HepG2 (cell line): ENCODE results near the gene IGFBP6. TPM values are rescaled to one million over a fixed set of nuclear protein-coding genes. Genes with fewer than 3 reads are reported as not detected.

ENCODE experiments used
- EZH2 ChIP-seq: conservative IDR thresholded peaks from 2 replicates; pipeline ENCODE4 v1.6.1; 2012; ENCODE audit warnings: mild to moderate bottlenecking, low read depth, low read length, moderate library complexity
- MAFF ChIP-seq: IDR thresholded peaks from 2 replicates; pipeline ENCODE4 v1.6.1; 2011; ENCODE audit warnings: low read depth, low read length, improper control_type of control experiment
- MAFK ChIP-seq, 2 experiments: IDR thresholded peaks in 1 of 2; conservative IDR thresholded peaks in 1 of 2; 2 replicates each; pipeline ENCODE4 v1.6.1; 2011; ENCODE audit warnings: improper control_type of control experiment in 2 of 2, low read length in 2 of 2
- NCOA1 ChIP-seq: sonication (generic); formaldehyde crosslinking; IDR thresholded peaks from 2 replicates; pipeline ENCODE4 v1.9.0; 2021; ENCODE audit warnings: missing genetic modification reagents
- NFIC ChIP-seq: IDR thresholded peaks from 2 replicates; pipeline ENCODE4 v1.6.1; 2012; ENCODE audit warnings: mild to moderate bottlenecking, low read length, inconsistent platforms
- NR1H2 ChIP-seq: sonication (generic); formaldehyde crosslinking; IDR thresholded peaks from 2 replicates; pipeline ENCODE4 v1.8.1; 2022; ENCODE audit warnings: low read depth, missing genetic modification reagents, borderline replicate concordance
- PHF5A ChIP-seq: IDR thresholded peaks from one replicate; pipeline ENCODE4 v1.6.1; 2018; ENCODE audit warnings: low read depth, missing genetic modification reagents; ENCODE audit not compliant: unreplicated experiment
- SIN3A ChIP-seq: IDR thresholded peaks from 2 replicates; pipeline ENCODE4 v1.6.1; 2011; ENCODE audit warnings: low read depth, mild to moderate bottlenecking, control low read depth, low read length, borderline replicate concordance
- THAP11 ChIP-seq: IDR thresholded peaks from 2 replicates; pipeline ENCODE4 v1.6.1; 2016; ENCODE audit warnings: missing biosample characterization, missing genetic modification reagents
- ZNF33A ChIP-seq: sonication (generic); formaldehyde crosslinking; IDR thresholded peaks from 2 replicates; pipeline ENCODE4 v1.5.1; 2020; ENCODE audit warnings: missing genetic modification reagents, mild to moderate bottlenecking, moderate library complexity, borderline replicate concordance
- ZNF777 ChIP-seq: sonication (generic); formaldehyde crosslinking; IDR thresholded peaks from 2 replicates; pipeline ENCODE4 v1.4.0; 2020; ENCODE audit warnings: missing genetic modification reagents
- ZNF83 ChIP-seq: sonication (generic); formaldehyde crosslinking; IDR thresholded peaks from 2 replicates; pipeline ENCODE4 v1.4.0; 2020; ENCODE audit warnings: missing genetic modification reagents, mild to moderate bottlenecking, borderline replicate concordance
- polyA plus RNA-seq, 8 experiments: library from polyadenylated mRNA; depleted of rRNA in 3 of 8; stranded (reverse) in 7 of 8; unstranded in 1 of 8; fragments of >200 nt; fragmentation: Illumina TruSeq in 4 of 8; extraction: Trizol in 4 of 8; gene quantifications; 2 replicates each; pipeline versions ENCODE4 v1.2.1 to v1.2.3, GENCODE V29; 2011 to 2016; ENCODE audit warnings: low read depth in 4 of 8, missing spikeins in 1 of 8, mixed read lengths in 1 of 8; ENCODE audit not compliant: insufficient read depth in 1 of 8
- total RNA-seq, 5 experiments: library from RNA; depleted of rRNA; stranded (reverse); fragments of >200 nt; fragmentation: Illumina TruSeq; extraction: Trizol; gene quantifications; 2 replicates each; pipeline ENCODE4 v1.2.3, GENCODE V29; 2016; ENCODE audit warnings: low read depth in 1 of 5
- TF ChIP-seq, protein P1 (sequence below): sonication (generic); formaldehyde crosslinking; IDR thresholded peaks from 2 replicates; pipeline ENCODE4 v1.4.0; 2020; ENCODE audit warnings: missing genetic modification reagents
- TF ChIP-seq, protein P2 (sequence below): sonication (generic); formaldehyde crosslinking; IDR thresholded peaks from 2 replicates; pipeline ENCODE4 v1.5.0; 2020; ENCODE audit warnings: mild to moderate bottlenecking, missing genetic modification reagents, borderline replicate concordance
- TF ChIP-seq, protein P3 (sequence below): sonication (generic); formaldehyde crosslinking; IDR thresholded peaks from 2 replicates; pipeline ENCODE4 v1.4.0; 2020; ENCODE audit warnings: mild to moderate bottlenecking, low read depth, missing genetic modification reagents
- TF ChIP-seq, protein P4 (sequence below): sonication (generic); formaldehyde crosslinking; IDR thresholded peaks from 2 replicates; pipeline ENCODE4 v1.4.0; 2020; ENCODE audit warnings: missing genetic modification reagents

IGFBP6 gene
- total and polyA plus RNA-seq, 2 of the 13 experiments (the other 11 are each of a cell fraction or from before 2014, with no cell fraction given) = 3.9 to 25.2 TPM

DNA sequence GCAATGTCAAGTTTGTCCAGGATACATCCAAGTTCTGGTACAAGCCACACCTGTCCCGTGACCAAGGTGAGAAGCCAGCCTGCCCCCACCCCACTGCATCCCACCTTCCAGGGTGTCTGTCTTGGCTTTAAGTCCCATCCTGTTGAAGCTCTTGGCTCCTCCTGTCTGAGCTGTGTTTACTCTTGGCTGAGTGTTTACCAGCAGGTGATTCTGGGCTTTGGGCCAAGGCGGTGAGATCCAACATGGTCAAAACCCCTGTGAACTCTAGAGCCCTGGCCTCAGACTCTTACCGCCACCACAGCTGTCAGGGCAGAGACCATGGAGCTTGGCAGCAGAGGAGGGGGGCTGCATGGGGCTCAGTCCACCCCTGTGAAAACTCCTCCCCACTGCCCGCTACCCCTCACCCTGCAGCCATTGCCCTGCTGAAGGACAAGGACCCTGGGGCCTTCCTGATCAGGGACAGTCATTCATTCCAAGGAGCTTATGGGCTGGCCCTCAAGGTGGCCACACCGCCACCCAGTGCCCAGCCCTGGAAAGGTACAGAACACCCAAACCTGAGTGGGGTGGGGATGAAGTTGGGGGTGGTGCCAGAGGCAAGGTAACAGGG, 36.0 kb upstream of the IGFBP6 start (continued):
- TF ChIP-seq, protein P1, sequence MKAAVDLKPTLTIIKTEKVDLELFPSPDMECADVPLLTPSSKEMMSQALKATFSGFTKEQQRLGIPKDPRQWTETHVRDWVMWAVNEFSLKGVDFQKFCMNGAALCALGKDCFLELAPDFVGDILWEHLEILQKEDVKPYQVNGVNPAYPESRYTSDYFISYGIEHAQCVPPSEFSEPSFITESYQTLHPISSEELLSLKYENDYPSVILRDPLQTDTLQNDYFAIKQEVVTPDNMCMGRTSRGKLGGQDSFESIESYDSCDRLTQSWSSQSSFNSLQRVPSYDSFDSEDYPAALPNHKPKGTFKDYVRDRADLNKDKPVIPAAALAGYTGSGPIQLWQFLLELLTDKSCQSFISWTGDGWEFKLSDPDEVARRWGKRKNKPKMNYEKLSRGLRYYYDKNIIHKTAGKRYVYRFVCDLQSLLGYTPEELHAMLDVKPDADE (CRISPR knock-in tag) = no peak
- TF ChIP-seq MAFK (conservative IDR thresholded peaks at IDR 0.05 in 1 of 2, IDR thresholded peaks at IDR 0.05 in 1 of 2; ENCODE audit: low read length in 2 of 2) = no peak
- TF ChIP-seq ZNF777 (CRISPR knock-in tag) = no peak
- TF ChIP-seq PHF5A = no peak
- TF ChIP-seq, protein P2, sequence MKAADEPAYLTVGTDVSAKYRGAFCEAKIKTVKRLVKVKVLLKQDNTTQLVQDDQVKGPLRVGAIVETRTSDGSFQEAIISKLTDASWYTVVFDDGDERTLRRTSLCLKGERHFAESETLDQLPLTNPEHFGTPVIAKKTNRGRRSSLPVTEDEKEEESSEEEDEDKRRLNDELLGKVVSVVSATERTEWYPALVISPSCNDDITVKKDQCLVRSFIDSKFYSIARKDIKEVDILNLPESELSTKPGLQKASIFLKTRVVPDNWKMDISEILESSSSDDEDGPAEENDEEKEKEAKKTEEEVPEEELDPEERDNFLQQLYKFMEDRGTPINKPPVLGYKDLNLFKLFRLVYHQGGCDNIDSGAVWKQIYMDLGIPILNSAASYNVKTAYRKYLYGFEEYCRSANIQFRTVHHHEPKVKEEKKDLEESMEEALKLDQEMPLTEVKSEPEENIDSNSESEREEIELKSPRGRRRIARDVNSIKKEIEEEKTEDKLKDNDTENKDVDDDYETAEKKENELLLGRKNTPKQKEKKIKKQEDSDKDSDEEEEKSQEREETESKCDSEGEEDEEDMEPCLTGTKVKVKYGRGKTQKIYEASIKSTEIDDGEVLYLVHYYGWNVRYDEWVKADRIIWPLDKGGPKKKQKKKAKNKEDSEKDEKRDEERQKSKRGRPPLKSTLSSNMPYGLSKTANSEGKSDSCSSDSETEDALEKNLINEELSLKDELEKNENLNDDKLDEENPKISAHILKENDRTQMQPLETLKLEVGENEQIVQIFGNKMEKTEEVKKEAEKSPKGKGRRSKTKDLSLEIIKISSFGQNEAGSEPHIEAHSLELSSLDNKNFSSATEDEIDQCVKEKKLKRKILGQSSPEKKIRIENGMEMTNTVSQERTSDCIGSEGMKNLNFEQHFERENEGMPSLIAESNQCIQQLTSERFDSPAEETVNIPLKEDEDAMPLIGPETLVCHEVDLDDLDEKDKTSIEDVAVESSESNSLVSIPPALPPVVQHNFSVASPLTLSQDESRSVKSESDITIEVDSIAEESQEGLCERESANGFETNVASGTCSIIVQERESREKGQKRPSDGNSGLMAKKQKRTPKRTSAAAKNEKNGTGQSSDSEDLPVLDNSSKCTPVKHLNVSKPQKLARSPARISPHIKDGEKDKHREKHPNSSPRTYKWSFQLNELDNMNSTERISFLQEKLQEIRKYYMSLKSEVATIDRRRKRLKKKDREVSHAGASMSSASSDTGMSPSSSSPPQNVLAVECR (CRISPR knock-in tag) = peak; percentile 75; the same call in 1 of the 2 replicates
- TF ChIP-seq SIN3A = peak; percentile 49; the same call in 1 of the 2 replicates
- TF ChIP-seq ZNF83 = no peak
- no peak for TF ChIP-seq MAFF
- TF ChIP-seq, protein P3, sequence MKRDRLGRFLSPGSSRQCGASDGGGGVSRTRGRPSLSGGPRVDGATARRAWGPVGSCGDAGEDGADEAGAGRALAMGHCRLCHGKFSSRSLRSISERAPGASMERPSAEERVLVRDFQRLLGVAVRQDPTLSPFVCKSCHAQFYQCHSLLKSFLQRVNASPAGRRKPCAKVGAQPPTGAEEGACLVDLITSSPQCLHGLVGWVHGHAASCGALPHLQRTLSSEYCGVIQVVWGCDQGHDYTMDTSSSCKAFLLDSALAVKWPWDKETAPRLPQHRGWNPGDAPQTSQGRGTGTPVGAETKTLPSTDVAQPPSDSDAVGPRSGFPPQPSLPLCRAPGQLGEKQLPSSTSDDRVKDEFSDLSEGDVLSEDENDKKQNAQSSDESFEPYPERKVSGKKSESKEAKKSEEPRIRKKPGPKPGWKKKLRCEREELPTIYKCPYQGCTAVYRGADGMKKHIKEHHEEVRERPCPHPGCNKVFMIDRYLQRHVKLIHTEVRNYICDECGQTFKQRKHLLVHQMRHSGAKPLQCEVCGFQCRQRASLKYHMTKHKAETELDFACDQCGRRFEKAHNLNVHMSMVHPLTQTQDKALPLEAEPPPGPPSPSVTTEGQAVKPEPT = no peak
- peak; percentile 94 for TF ChIP-seq NFIC
- no peak for TF ChIP-seq ZNF33A (CRISPR knock-in tag)
- TF ChIP-seq NCOA1 (CRISPR knock-in tag) = no peak
- TF ChIP-seq NR1H2 (CRISPR knock-in tag) = no peak
- TF ChIP-seq EZH2 = no peak
- TF ChIP-seq, protein P4, sequence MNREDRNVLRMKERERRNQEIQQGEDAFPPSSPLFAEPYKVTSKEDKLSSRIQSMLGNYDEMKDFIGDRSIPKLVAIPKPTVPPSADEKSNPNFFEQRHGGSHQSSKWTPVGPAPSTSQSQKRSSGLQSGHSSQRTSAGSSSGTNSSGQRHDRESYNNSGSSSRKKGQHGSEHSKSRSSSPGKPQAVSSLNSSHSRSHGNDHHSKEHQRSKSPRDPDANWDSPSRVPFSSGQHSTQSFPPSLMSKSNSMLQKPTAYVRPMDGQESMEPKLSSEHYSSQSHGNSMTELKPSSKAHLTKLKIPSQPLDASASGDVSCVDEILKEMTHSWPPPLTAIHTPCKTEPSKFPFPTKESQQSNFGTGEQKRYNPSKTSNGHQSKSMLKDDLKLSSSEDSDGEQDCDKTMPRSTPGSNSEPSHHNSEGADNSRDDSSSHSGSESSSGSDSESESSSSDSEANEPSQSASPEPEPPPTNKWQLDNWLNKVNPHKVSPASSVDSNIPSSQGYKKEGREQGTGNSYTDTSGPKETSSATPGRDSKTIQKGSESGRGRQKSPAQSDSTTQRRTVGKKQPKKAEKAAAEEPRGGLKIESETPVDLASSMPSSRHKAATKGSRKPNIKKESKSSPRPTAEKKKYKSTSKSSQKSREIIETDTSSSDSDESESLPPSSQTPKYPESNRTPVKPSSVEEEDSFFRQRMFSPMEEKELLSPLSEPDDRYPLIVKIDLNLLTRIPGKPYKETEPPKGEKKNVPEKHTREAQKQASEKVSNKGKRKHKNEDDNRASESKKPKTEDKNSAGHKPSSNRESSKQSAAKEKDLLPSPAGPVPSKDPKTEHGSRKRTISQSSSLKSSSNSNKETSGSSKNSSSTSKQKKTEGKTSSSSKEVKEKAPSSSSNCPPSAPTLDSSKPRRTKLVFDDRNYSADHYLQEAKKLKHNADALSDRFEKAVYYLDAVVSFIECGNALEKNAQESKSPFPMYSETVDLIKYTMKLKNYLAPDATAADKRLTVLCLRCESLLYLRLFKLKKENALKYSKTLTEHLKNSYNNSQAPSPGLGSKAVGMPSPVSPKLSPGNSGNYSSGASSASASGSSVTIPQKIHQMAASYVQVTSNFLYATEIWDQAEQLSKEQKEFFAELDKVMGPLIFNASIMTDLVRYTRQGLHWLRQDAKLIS (CRISPR knock-in tag) = no peak
- peak; percentile 60 for TF ChIP-seq THAP11 (CRISPR knock-in tag)
